GM21717 (cell line): ENCODE results near the gene HMCN1.
"Not testable (repeated sequence)": the region's sequence is repeated elsewhere in the genome, so short reads cannot be mapped to it uniquely, and the experiment has no call there.

Source experiments
- ATAC-seq: cut with Tn5 transposase; IDR thresholded peaks from one replicate; pipeline ENCODE4 v1.9.1; 2021; ENCODE audit warnings: mild to moderate bottlenecking, moderate library complexity; ENCODE audit not compliant: unreplicated experiment

HMCN1 gene

GRCh38 chr1:185846672-185847444 lies 112.7 kb downstream of the HMCN1 start:
- no peak for ATAC-seq

- no peak for ATAC-seq
These were observed 114.8 kb downstream of the HMCN1 start for GRCh38 chr1:185849014-185849413.

- ATAC-seq = no peak
These were observed 116.2 kb downstream of the HMCN1 start for GRCh38 chr1:185850366-185850765.

GRCh38 chr1:185853739-185854138 lies 119.5 kb downstream of the HMCN1 start:
- ATAC-seq = no peak

- ATAC-seq = no peak
These were observed 122.3 kb downstream of the HMCN1 start for GRCh38 chr1:185856482-185856881.

GRCh38 chr1:185857442-185857841 lies 123.3 kb downstream of the HMCN1 start:
- no peak for ATAC-seq

GRCh38 chr1:185860311-185860710 lies 126.1 kb downstream of the HMCN1 start:
- no peak for ATAC-seq

- no peak for ATAC-seq
These were observed 126.7 kb downstream of the HMCN1 start for GRCh38 chr1:185860859-185861258.

- ATAC-seq = no peak
These were observed 127.4 kb downstream of the HMCN1 start for GRCh38 chr1:185861630-185862029.

- ATAC-seq = no peak
These were observed 128.0 kb downstream of the HMCN1 start for GRCh38 chr1:185862235-185862634.

GRCh38 chr1:185864331-185864730 lies 130.1 kb downstream of the HMCN1 start:
- no peak for ATAC-seq

- ATAC-seq = no peak
These were observed 130.8 kb downstream of the HMCN1 start for GRCh38 chr1:185864889-185865517.

GRCh38 chr1:185869590-185869989 lies 135.4 kb downstream of the HMCN1 start:
- ATAC-seq = no peak

GRCh38 chr1:185871627-185872150 lies 137.5 kb downstream of the HMCN1 start:
- no peak for ATAC-seq

GRCh38 chr1:185874246-185874645 lies 140.1 kb downstream of the HMCN1 start:
- ATAC-seq = no peak

- no peak for ATAC-seq
These were observed 146.1 kb downstream of the HMCN1 start for GRCh38 chr1:185880330-185880729.

GRCh38 chr1:185880779-185881333 lies 146.7 kb downstream of the HMCN1 start:
- ATAC-seq = no peak

- no peak for ATAC-seq
These were observed 151.9 kb downstream of the HMCN1 start for GRCh38 chr1:185886046-185886445.

GRCh38 chr1:185886671-185887070 lies 152.5 kb downstream of the HMCN1 start:
- ATAC-seq = no peak

GRCh38 chr1:185892831-185893403 lies 158.7 kb downstream of the HMCN1 start:
- ATAC-seq = not testable (repeated sequence)

GRCh38 chr1:185894791-185895190 lies 160.6 kb downstream of the HMCN1 start:
- ATAC-seq = no peak
